PC-9 (cell line): ENCODE measurements around the gene SAFB2. TPM values are rescaled to one million over a fixed set of nuclear protein-coding genes. Genes with fewer than 3 reads are reported as not detected.

Experiments
- BruUV-seq: library from RNA; stranded (reverse); fragments of 400-500 nt; replicated peaks from 2 replicates; lab custom pipeline; 2021; lab: Mats Ljungman, UMichigan
- CTCF ChIA-PET: fragments of 300-600 bp; sonication (Branson Sonifier 250); formaldehyde crosslinking; loops from one replicate; lab custom pipeline; 2022; ENCODE audit warnings: antibody characterized with exemption; lab: Charles Lee
- POLR2A ChIA-PET: fragments of 300-600 bp; sonication (Branson Sonifier 250); formaldehyde crosslinking; loops from one replicate; lab custom pipeline; 2022; ENCODE audit warnings: antibody characterized with exemption; ENCODE audit not compliant: unreplicated experiment; lab: Charles Lee
- DNase-seq, 2 experiments: peaks; one replicate each; pipeline versions ENCODE4 v3.0.0 to v3.0.0-alpha.2; 2015 to 2022; ENCODE audit warnings: mixed read lengths in 1 of 2
- H2AFZ ChIP-seq: fragments of 200-600 bp; sonication (generic); 2 replicates; pipeline ENCODE4 v1.8.1; 2017; ENCODE audit warnings: antibody characterized with exemption
- H3F3A ChIP-seq: fragments of 200-600 bp; sonication (generic); 2 replicates; pipeline ENCODE4 v1.8.1; 2017; ENCODE audit warnings: antibody characterized with exemption, mild to moderate bottlenecking, low read depth; ENCODE audit not compliant: insufficient read depth
- H3K27ac ChIP-seq: fragments of 200-600 bp; sonication (generic); 2 replicates; pipeline ENCODE4 v1.6.1; 2016; ENCODE audit warnings: mixed run types
- H3K27me3 ChIP-seq: fragments of 200-600 bp; sonication (generic); 2 replicates; pipeline ENCODE4 v1.6.1; 2016; ENCODE audit warnings: low read depth, mixed run types; ENCODE audit not compliant: insufficient read depth
- H3K36me3 ChIP-seq: fragments of 200-600 bp; sonication (generic); 2 replicates; pipeline ENCODE4 v1.6.1; 2016; ENCODE audit warnings: low read depth, mixed run types
- H3K4me1 ChIP-seq: fragments of 200-600 bp; sonication (generic); replicated peaks from 2 replicates; pipeline ENCODE4 v1.6.1; 2016; ENCODE audit warnings: mixed run types; ENCODE audit not compliant: insufficient read depth
- H3K4me2 ChIP-seq: fragments of 200-600 bp; sonication (generic); 2 replicates; pipeline ENCODE4 v1.6.1; 2017; ENCODE audit warnings: mixed run types
- H3K4me3 ChIP-seq: fragments of 200-600 bp; sonication (generic); 2 replicates; pipeline ENCODE4 v1.6.1; 2016; ENCODE audit warnings: mixed run types
- H3K79me2 ChIP-seq: fragments of 200-600 bp; sonication (generic); 2 replicates; pipeline ENCODE4 v1.6.1; 2017; ENCODE audit warnings: low read depth, mixed run types
- H3K9me2 ChIP-seq: fragments of 200-600 bp; sonication (generic); 2 replicates; pipeline ENCODE4 v1.8.1; 2017; ENCODE audit warnings: mild to moderate bottlenecking; ENCODE audit not compliant: insufficient read depth
- H3K9me3 ChIP-seq: fragments of 200-600 bp; sonication (generic); 2 replicates; pipeline ENCODE4 v1.8.1; 2016; ENCODE audit warnings: low read depth; ENCODE audit not compliant: insufficient read depth
- H4K20me1 ChIP-seq: fragments of 200-600 bp; sonication (generic); 2 replicates; pipeline ENCODE4 v1.8.1; 2017; ENCODE audit not compliant: insufficient read depth
- EZH2 ChIP-seq: fragments of 200-600 bp; sonication (generic); IDR thresholded peaks from 2 replicates; pipeline ENCODE4 v1.8.0; 2017; ENCODE audit warnings: antibody characterized with exemption, low read depth
- intact Hi-C: fragments of 100-400 bp; cut with micrococcal nuclease; formaldehyde crosslinking; loops from one replicate; pipeline ENCODE4 v1.10.0; 2022; ENCODE audit not compliant: unreplicated experiment
- total RNA-seq: library from RNA; stranded (reverse); gene quantifications from 2 replicates; pipeline ENCODE4 v1.2.3, GENCODE V29; 2021
- TF ChIP-seq, protein P1 (sequence below): fragments of 200-600 bp; sonication (generic); conservative IDR thresholded peaks from 2 replicates; pipeline ENCODE4 v1.6.1; 2017; ENCODE audit warnings: mixed run types, antibody characterized with exemption, mild to moderate bottlenecking, moderate library complexity

Gene SAFB2
- total RNA-seq, 1 experiment from 2014 or later = 43.1 TPM

GRCh38 chr19:5545984-5546383 is 76.6 kb downstream of the SAFB2 start:
- Histone ChIP-seq H3K9me2 (no peaks in the 10 kb centered on the region), H3K27ac (no peak overlapping the region), H2AFZ (no peak overlapping the region), H3F3A (no peaks in the 10 kb centered on the region), H3K36me3 (no peaks in the 10 kb centered on the region), H4K20me1 (no peaks in the 10 kb centered on the region), H3K4me3 (no peak overlapping the region), H3K4me1 (no peaks in the 10 kb centered on the region), H3K79me2 (no peaks in the 10 kb centered on the region), H3K9me3 (no peaks in the 10 kb centered on the region), H3K4me2 (no peak overlapping the region), H3K27me3 (no peaks in the 10 kb centered on the region)
- intact Hi-C loops = loop anchor here (10.0 kb wide), 1 partner anchor 171 kb away; no protein-coding TSS in a partner anchor
- CTCF ChIA-PET = interaction anchor here (0.5 to 0.6 kb wide), 2 partner anchors 123 to 223 kb away, joined by 10 to 11 read pairs; no protein-coding TSS in a partner anchor
- TF ChIP-seq, protein P1, sequence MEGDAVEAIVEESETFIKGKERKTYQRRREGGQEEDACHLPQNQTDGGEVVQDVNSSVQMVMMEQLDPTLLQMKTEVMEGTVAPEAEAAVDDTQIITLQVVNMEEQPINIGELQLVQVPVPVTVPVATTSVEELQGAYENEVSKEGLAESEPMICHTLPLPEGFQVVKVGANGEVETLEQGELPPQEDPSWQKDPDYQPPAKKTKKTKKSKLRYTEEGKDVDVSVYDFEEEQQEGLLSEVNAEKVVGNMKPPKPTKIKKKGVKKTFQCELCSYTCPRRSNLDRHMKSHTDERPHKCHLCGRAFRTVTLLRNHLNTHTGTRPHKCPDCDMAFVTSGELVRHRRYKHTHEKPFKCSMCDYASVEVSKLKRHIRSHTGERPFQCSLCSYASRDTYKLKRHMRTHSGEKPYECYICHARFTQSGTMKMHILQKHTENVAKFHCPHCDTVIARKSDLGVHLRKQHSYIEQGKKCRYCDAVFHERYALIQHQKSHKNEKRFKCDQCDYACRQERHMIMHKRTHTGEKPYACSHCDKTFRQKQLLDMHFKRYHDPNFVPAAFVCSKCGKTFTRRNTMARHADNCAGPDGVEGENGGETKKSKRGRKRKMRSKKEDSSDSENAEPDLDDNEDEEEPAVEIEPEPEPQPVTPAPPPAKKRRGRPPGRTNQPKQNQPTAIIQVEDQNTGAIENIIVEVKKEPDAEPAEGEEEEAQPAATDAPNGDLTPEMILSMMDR = no peak
- TF ChIP-seq EZH2 = no peak
- POLR2A ChIA-PET = no interaction called here
- no peak for DNase-seq
- BruUV-seq = no TSS peak

GRCh38 chr19:5545051-5545450 is 77.5 kb downstream of the SAFB2 start:
- no peaks in the 10 kb centered on the region for H3F3A ChIP-seq
- H3K36me3 ChIP-seq = no peaks in the 10 kb centered on the region
- intact Hi-C loops = loop anchor here (10.0 kb wide), 1 partner anchor 170 kb away; no protein-coding TSS in a partner anchor
- TF ChIP-seq EZH2 = no peak
- TF ChIP-seq, protein P1 = no peak
- no peak for DNase-seq
- no peaks in the 10 kb centered on the region for H3K27me3 ChIP-seq
- no peaks in the 10 kb centered on the region for H4K20me1 ChIP-seq
- no peaks in the 10 kb centered on the region for H3K4me1 ChIP-seq
- H3K79me2 ChIP-seq = no peaks in the 10 kb centered on the region
- ChIA-PET CTCF (no interaction called here), POLR2A (no interaction called here)
- H3K9me2 ChIP-seq = no peaks in the 10 kb centered on the region
- no peak overlapping the region for H3K4me2 ChIP-seq
- H3K9me3 ChIP-seq = no peaks in the 10 kb centered on the region
- no peak overlapping the region for H2AFZ ChIP-seq
- no TSS peak for BruUV-seq
- H3K27ac ChIP-seq = no peak overlapping the region
- no peak overlapping the region for H3K4me3 ChIP-seq

DNA sequence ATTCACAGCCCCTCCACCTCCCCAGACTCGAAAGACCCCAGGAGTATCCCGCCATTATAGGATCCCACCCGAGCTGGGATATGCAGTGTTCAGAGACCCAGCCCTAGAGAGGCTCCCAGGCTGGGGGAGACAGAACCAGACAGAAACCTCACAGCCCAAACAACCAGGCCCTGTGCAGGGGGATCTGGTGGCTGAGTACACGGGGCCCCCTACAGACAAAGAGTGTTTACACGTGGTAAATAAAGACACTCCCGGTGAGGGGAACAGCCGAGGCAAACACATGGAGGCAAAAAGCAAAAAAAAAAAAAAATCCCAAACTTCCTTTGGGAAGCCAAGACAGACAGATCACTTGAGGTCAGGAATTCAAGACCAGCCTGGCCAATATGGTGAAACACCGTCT is 79.9 kb downstream of the SAFB2 start:
- TF ChIP-seq, protein P1 = no peak
- no peak for TF ChIP-seq EZH2
- ChIA-PET CTCF (no interaction called here), POLR2A (no interaction called here)
- Histone ChIP-seq H3K9me3 (no peaks in the 10 kb centered on the region), H3K4me3 (no peak overlapping the region), H3K27ac (no peak overlapping the region), H3K79me2 (no peaks in the 10 kb centered on the region), H4K20me1 (no peaks in the 10 kb centered on the region), H3F3A (no peaks in the 10 kb centered on the region), H3K4me2 (no peak overlapping the region), H3K9me2 (no peaks in the 10 kb centered on the region), H2AFZ (no peak overlapping the region), H3K36me3 (no peaks in the 10 kb centered on the region), H3K4me1 (peaks cover 1% of the 10 kb centered on the region; the same call in 1 of the 2 replicates), H3K27me3 (no peaks in the 10 kb centered on the region)
- intact Hi-C loops = loop anchor here (10.0 kb wide), 1 partner anchor 168 kb away; no protein-coding TSS in a partner anchor
- DNase-seq = no peak
- no TSS peak for BruUV-seq
